DMS153 treated with DMSO at 0.1 percent for 48 hours (cell line): ENCODE data around the gene CRCP.
A peak's percentile ranks its signal among the peaks of the same experiment; 100 is the strongest.
"Not testable (repeated sequence)": the region's sequence is repeated elsewhere in the genome, so short reads cannot be mapped to it uniquely, and the experiment has no call there.

ENCODE experiments used
- DNase-seq: peaks from one replicate; lab custom pipeline; 2025; ENCODE audit not compliant: unreplicated experiment; lab: John Stamatoyannopoulos, UW

CRCP gene

GRCh38 chr7:66152371-66153191, 37.9 kb downstream of the CRCP start:
- no peak for DNase-seq

GRCh38 chr7:66153691-66154090, 39.0 kb downstream of the CRCP start:
- DNase-seq, result no peak

DNA sequence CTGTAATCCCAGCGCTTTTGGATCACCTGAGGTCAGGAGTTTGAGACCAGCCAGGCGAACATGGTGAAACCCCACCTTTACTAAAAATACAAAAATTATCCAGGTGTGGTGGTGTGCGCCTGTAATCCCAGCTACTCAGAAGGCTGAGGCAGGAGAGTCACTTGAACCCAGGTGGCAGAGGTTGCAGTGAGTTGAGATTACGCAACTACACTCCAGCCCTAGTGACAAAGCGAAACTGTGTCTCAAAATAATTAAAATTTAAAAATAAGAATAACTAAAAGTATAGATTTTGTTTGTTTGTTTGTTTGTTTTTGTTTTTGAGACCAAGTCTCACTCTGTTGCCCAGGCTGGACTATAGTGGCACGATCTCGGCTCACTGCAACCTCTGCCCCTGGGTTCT, 41.4 kb downstream of the CRCP start:
- DNase-seq, result not testable (repeated sequence)

DNA sequence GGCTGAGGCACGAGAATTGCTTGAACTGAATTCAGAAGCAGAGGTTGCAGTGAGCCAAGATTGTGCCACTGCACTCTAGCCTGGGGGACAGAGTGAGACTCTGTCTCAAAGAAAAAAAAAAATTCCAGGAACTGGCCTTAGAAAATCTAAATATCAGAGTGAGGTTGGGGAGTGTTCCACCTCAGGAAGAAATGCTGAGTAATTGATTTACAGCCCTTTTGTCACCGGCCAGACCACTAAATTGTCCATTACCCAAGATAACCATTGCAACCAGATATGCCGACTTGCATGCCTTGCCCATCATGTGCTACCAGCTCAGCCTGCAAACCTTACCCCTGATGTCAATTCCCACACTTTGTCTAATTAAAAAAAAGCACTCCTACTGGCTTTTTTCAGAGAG, 42.4 kb downstream of the CRCP start:
- no peak for DNase-seq

- DNase-seq, result no peak
Measured at GRCh38 chr7:66162622-66163021, 48.0 kb downstream of the CRCP start.

DNA sequence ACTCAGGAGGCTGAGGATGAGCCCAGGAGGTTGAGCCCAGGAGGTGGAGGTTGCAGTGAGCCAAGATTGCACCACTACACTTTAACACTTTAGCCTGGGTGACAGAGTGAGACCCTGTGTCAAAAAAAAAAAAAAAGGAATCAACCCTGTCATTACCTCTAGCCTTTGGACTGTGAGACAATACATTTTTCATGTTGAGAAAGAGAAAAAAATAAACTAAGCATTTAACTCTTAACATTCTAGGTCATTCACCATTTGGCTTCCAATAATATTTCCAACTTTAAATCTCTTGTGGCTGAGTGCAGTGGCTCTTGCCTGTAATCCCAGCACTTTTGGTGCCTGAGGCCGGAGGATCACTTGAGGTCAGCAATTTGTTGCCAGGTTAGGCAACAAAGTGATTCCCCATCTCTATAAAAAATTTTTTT, 48.6 kb downstream of the CRCP start:
- no peak for DNase-seq

- no peak for DNase-seq
Measured at GRCh38 chr7:66164356-66164755, 49.7 kb downstream of the CRCP start.

- DNase-seq, result peak; percentile 40
Measured at GRCh38 chr7:66167773-66168387, 53.2 kb downstream of the CRCP start.

- DNase-seq, result no peak
Measured at GRCh38 chr7:66169616-66170015, 55.0 kb downstream of the CRCP start.

DNA sequence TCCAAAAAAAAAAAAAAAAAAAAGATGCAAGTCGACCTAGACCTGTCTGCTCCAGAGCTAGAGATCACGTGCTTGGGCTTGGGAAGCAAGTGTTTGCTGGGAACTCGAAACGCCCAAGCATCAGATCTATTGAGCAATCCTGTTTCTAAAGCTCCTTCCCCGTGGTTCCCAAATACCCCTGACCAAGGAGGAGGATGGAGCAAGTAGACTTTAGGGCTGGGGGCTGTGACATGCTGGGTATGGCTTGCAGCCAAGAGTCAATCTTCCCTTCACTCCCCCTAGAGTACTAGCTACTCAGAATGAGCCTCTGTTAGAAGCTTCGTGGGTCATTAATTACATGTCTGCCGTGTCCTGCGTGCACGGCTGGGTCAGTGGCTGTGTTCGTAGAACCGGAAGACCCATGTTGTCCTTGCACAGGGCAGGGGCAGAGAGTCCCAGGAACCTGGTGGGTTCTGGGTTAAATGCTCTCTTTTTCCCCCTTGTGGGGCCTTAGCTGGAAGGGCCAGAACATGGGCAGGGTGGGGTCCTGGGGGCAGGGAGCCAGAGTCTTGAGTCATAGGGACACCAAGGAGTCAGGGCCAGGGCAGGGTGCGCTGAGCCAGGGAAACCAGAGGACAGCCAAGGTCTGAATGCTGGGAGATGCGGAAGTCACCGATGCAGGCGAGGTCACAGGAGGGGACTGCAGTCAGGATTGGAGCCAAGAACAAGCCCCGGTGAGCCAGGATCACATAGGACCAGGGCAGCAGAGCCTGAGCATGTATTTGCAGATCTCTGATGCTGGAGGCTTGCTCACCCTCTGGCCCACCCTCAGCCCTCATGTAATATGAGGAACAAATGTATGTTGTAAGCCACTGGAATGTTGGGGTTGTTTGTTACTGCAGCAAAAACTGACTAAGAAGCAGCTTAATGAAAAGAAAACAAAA, 55.9 kb downstream of the CRCP start:
- DNase-seq, result no peak

- not testable (repeated sequence) for DNase-seq
Measured at GRCh38 chr7:66172536-66173401, 58.1 kb downstream of the CRCP start.

- no peak for DNase-seq
Measured at GRCh38 chr7:66173856-66174255, 59.2 kb downstream of the CRCP start.

DNA sequence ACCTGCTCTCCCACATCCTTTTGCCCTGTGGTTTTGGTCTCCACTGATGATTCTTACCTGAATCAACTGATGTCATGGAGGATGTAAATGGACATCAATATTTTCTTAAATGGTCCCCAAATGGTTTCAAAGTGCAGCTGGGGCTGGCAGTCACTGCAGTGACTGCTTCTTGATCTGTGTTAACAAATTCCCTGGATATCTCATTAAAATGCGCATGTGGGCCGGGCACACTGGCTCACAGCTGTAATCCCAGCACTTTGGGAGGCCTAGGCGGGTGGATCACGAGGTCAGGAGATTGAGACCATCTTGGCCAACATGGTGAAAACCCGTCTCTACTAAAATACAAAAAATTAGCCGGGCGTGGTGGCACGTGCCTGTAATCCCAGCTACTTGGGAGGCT, 60.4 kb downstream of the CRCP start:
- not testable (repeated sequence) for DNase-seq

- DNase-seq, result no peak
Measured at GRCh38 chr7:66176914-66177313, 62.3 kb downstream of the CRCP start.

DNA sequence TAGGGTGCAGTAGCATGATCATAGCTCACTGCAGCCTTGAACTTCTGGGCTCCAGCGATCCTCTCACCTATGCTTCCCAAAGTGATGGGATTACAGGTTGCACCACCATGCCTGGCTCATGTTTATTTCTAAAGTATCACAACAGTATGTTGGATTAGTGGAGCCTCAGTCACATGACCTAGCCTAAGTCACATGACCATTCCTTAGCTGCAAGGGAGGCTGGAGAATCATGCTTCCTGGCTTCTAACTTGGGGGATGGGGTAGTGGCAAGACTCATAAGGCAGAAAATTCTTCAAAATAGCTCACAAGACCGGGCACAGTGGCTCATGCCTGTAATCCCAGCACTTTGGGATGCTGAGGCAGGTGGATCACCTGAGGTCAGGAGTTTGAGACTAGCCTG, 63.6 kb downstream of the CRCP start:
- no peak for DNase-seq

DNA sequence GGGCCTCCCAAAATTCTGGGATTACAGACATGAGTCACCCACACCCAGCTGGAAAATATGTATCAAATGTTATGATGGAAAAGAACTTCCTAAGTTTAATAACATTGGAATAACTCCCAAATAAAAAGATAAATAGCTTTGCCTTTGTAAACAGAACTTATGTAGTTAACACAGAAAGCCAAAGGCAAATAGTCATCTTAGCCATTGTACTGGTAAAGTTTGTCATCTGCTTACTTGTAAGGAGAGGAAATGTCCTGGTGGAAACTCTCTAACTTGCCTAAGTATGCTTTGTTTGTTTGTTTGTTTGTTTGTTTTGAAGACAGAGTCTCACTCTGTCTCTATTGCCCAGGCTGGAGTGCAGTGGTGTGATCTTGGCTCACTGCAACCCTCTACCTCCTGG, 66.7 kb downstream of the CRCP start:
- no peak for DNase-seq

DNA sequence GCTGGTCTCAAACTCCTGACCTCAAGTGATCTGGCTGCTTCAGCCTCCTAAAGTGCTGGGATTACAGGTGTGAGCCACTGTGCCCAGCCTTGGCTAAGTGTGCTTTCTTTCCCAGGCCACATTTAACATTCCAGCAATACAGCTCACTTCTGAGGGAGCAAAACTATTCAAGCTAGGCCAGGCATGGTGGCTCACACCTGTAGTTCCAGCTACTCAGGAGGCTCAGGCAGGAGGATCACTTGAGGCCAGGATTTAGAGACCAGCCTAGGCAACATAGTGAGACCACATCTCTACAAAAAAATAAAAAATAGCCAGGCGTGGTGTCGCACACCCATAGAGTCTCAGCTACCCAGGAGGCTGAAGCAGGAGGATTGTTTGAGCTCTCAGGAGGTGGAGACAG, 67.2 kb downstream of the CRCP start:
- no peak for DNase-seq

- DNase-seq, result no peak
Measured at GRCh38 chr7:66182920-66183319, 68.3 kb downstream of the CRCP start.

- DNase-seq, result no peak
Measured at GRCh38 chr7:66183700-66184099, 69.1 kb downstream of the CRCP start.

DNA sequence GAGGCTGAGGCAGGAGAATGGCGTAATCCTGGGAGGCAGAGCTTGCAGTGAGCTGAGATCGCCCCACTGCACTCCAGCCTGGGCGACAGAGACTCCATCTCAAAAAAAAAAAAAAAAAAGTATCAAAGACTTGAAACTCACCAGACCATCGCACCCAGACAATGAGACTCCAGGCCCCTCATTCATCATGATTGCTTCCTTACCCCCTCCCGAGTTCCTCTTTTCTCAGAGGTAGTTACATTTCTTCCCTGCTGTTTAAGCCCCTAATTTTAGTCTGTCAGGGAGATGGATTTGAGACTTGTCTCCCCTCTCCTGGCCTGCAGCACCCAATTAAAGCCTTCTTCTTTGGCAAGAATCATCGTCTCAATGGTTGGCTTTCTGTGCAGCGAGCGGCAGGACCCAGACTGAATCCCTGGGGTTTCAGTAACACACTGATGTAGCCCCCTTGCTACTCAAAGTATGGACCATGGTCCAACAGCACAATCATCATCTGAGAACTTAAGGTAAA, 71.1 kb downstream of the CRCP start:
- no peak for DNase-seq
